GM18870 (cell line): ENCODE measurements around the gene MRC2.
"Not testable (repeated sequence)": the region's sequence is repeated elsewhere in the genome, so short reads cannot be mapped to it uniquely, and the experiment has no call there.

Experiments
- ATAC-seq: cut with Tn5 transposase; IDR thresholded peaks from one replicate; pipeline ENCODE4 v1.9.1; 2021; ENCODE audit warnings: moderate library complexity; ENCODE audit not compliant: unreplicated experiment

The MRC2 gene

GRCh38 chr17:62698459-62698858, 71.0 kb downstream of the MRC2 start:
- not testable (repeated sequence) for ATAC-seq

DNA sequence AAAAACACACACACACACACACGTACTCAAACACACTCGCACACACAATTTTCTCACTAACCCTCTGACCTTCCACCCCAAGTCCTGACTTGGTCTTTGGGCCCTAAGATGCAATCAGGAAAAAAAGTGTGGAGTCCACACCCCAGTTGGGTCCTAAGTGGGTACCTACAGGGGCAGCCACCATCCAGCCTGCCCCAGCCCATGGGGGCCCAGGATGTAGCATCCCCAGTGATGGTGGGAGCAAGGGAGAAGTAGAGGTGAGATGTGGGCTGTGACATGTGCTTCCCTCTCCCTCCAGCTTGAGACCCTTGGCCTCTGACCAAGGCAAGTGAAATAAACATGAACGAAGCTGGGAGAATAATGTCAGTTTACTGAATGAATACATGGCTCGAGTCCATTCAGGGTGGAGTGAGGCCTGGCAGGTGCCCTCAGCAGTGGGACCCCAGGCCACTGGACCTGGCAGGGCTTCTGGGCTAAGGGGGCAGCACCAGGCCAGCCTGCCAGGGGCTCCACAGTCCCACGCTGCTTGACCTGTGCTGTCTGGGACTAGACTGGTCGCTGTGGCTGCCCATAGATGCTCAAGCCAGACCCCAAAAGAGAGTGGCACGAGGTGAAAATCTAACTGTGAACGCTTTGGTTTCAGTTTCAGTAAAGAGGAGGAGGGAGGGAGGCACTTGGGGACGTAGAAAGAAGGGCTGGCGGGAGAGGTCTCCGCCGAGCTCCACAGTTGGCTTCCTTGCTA, 73.7 kb downstream of the MRC2 start:
- no peak for ATAC-seq

DNA sequence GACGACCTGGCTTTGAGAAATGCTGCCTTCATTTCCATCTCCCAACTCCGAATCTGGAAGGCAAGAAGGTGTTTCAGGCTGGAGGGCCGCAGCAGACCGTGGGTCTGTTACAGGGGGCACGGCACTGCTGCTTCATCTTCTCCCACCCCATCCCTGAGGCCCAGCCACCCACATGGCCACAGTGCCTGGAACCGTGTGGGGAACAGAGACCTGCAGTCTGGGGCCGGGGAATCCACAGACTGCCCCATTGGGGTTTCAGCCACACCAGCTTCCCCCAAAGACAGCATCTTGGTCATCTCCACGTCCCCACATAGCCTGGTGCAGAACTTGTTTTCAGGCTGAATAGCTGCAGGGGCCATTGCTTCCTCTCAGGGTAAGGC, 74.2 kb downstream of the MRC2 start:
- ATAC-seq = no peak

- ATAC-seq = no peak
Measured at GRCh38 chr17:62702746-62703260, 75.3 kb downstream of the MRC2 start.

DNA sequence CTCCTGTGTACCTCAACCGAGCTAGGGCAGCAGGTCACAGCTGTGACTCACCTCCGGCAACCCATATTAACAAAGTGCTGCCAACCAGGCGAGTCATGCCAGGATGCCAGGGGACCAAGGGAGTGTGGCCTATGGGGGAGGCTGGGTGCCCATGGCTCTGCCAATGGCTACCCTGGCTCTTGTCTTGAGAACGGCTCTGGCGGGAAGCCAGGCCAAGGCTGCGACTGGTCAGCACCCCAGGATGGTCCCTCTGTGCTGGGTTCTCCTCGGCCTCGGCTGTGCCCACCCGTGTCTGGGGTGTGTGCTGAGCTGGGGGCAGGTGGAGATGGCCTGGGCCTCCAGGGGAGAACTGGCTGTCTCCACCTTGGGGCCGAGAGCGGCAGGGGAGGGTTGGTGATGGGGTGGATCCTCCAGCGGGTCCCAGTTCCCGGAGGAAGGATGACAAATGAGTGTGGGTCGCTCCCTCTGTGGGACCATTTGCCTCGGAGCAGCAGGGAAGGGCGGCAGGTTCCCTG, 75.8 kb downstream of the MRC2 start:
- no peak for ATAC-seq

GRCh38 chr17:62703776-62704380, 76.4 kb downstream of the MRC2 start:
- ATAC-seq = no peak

DNA sequence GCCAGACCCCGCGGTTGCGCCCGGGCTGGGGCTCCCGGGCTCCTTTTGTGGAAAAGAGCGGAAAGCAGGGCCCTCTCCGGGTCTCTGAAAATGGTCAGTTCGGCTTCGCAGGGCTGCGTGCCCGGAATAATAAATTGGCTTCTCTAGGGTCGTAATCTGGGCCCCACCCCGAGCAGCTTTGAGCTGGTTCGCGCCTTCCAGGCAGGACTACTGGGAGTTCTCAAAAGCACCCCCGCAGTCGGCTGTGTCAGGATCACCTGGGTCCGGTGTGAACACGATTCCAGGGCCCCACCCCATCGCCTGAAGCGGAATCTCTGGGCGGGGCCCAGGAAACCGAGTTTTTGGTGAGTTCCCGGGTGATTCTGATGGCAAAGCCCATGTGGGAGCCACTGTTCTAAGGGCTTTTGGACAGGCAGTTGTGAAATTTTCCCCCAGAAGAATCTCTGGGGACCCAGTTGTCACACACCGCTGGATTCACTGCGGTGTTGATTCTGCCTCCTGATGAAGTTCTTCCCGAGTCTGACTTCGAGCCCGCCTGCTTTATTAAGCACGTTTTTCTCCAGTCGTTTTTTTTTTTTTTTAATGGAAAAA, 77.0 kb downstream of the MRC2 start:
- no peak for ATAC-seq

GRCh38 chr17:62705156-62705777, 77.8 kb downstream of the MRC2 start:
- ATAC-seq = no peak

GRCh38 chr17:62705778-62706597, 78.5 kb downstream of the MRC2 start:
- ATAC-seq = no peak

DNA sequence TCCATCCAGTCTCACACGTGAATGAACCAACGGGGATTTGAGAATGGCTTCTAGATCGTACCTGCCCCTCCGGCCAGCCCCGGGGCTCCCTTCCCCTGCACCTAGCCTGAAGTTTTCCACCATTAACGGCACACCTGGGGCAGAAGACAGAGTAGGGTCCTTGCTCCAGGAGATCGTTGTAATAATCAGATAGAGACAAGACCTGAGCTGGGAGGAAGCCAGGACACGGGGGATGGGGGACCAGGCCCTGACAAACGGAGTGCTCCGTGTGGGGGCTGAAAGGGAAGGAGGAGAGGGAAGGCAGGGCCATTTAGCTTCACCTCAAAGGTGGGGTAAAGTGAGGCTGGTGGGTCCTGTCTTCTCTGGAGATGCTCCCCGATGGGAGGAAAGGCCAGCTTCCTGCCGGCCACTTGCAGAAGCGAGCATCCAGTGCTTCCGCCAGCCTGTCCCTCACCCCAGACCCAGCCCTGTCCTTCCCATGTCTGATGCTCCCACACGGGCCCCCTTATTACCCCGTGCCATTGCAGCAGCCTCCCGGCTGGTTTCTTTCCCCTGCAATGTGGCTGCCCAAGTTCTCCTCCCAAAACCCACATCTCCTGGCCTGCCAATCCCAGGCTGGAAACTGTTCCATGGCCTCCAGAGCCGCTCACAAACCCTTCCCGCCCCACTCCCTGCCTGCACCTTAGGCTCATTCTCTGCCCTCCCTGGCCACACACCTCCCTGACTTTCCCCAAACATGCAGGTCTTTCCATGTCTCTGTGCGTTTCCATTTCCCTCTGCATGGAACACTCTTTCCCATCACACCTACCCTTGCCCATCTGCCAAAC, 79.3 kb downstream of the MRC2 start:
- ATAC-seq = no peak

DNA sequence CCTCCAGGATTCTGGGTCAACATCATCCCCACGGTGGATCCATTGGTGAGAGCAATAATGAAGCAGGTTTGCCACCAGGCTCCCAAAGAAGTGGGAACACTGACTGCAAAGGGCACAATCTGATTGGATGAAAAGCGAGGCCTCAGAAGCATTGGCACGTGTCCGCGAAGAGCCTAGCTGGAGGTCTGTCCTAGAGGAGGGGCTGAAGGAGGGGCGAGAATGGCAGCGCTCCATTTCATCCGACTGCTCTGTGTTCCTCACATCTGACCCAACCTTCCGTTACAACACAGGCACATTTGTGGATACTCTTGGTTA, 79.9 kb downstream of the MRC2 start:
- ATAC-seq = no peak

DNA sequence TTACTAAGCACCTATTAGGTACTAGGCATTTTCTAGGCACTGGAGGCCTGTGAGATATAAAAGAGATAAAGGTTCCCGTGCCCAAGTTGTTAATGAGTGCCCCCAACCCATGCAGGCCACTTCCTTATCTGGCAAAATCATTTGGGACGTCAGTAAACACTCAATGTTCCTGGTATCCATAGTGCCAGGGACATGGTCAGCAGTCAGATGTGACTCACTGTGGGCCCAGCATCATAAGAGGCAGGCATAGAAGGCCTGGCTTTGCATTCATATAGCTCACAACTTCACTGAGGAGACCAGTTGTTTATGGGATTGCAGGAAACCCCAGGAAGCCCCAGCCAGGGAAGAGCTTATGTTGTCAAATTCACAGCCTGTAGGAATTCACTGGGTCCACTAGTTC, 81.1 kb downstream of the MRC2 start:
- no peak for ATAC-seq

DNA sequence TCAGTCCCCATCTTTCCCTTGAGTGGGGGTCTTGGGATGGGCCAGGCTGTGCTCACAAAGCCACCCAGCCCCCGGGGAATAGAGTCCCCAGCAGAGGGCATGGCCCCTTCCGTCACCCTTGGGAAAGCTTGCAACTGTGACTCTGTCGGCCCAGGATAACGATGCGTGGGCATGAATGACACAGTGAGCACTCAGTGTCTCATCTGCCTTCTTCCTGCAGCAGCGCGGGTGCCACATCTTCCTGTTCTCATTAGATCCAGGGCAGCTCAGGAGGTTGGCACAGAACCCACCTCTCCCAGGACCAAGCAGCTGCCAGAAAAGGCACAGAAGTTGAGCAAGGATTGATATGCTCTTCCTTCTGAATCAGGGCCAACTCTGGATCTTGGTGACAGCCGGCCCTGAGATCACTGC, 84.7 kb downstream of the MRC2 start:
- ATAC-seq = no peak

GRCh38 chr17:62713086-62713881, 85.8 kb downstream of the MRC2 start:
- ATAC-seq = no peak

DNA sequence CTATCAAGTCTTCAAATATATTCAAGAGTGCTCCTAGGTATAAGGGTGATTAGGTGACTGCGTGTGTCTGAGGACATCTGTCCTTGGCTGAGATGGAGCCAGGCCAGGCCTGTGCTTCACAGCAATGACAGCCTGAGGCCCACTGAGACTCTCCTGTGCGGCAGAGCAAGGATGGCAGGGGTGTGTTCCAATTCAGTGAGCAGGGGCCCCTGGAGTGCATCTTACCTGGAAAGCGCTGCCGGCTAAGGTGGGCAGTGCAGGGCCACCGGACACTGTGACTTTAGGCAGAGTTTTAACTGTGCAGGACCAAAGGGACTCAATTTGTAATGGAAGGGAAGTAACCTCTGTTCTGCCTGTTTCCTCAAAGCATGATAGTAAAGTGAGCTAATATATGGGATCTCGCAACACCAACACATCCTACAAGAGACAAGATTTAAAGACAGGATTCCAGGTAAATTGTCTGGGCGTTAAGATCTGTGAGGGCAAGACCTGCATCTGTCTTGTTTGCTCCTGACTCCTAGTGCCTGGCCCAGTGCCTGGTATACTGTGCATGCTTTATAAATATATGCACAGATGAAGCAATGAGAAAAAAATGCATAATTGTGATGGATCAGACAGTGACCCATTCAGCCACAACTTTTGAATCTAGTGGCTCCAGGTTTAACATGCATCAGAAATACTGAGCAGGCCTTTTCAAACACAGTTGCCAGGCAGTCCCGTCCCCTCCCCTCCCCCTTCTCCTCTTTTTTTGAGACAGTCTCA, 86.7 kb downstream of the MRC2 start:
- no peak for ATAC-seq

GRCh38 chr17:62715882-62716390, 88.5 kb downstream of the MRC2 start:
- ATAC-seq = no peak

GRCh38 chr17:62716834-62717588, 89.5 kb downstream of the MRC2 start:
- ATAC-seq = no peak

DNA sequence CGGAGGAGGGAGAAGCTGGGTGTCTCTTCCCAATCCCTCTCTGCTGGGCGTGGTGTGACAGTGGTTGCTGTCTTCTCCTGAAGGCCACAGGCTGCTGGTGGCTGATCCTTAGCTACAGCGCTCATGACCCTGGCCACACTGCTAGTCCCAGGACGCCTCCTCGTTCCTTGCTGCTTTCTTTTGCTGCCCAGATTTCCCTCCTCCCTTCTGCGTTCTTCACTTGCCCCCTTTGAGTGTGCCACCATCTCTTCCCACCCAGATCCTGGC, 90.1 kb downstream of the MRC2 start:
- ATAC-seq = no peak
